ENCODE data around the gene PARD3B. TPM values are rescaled to one million over a fixed set of nuclear protein-coding genes. Genes with fewer than 3 reads are reported as not detected.

The PARD3B gene
- total and polyA plus RNA-seq, 2 of the 13 experiments (the other 11 are each of a cell fraction or from before 2014, with no cell fraction given) = 0.71 to 2.3 TPM

GRCh38 chr2:204791230-204791629, 246.0 kb downstream of the PARD3B start:
- no TSS peak for BruUV-seq (replicated peaks)
- TF ChIP-seq ARID2 (CRISPR knock-in tag; IDR thresholded peaks at IDR 0.05; ENCODE audit: borderline replicate concordance) (no peak), ZNF18 (CRISPR knock-in tag; IDR thresholded peaks at IDR 0.05; ENCODE audit: insufficient replicate concordance) (no peak), THAP8 (CRISPR knock-in tag; IDR thresholded peaks at IDR 0.05; ENCODE audit: borderline replicate concordance) (no peak), ZNF678 (CRISPR knock-in tag; IDR thresholded peaks at IDR 0.05) (no peak), CREB3 (CRISPR knock-in tag; IDR thresholded peaks at IDR 0.05) (no peak), ZNF329 (CRISPR knock-in tag; IDR thresholded peaks at IDR 0.05; ENCODE audit: low read depth) (no peak), YY1 (IDR thresholded peaks at IDR 0.05; ENCODE audit: insufficient read depth, insufficient replicate concordance, low read depth, low read length) (no peak), ZNF234 (CRISPR knock-in tag; conservative IDR thresholded peaks at IDR 0.05) (no peak), RARG (CRISPR knock-in tag; IDR thresholded peaks at IDR 0.05; ENCODE audit: low read depth) (no peak), ZC3H4 (CRISPR knock-in tag; IDR thresholded peaks at IDR 0.05; ENCODE audit: borderline replicate concordance) (no peak), ADNP (CRISPR knock-in tag; IDR thresholded peaks at IDR 0.05) (no peak), ZNF468 (CRISPR knock-in tag; IDR thresholded peaks at IDR 0.05) (no peak), NFIB (CRISPR knock-in tag; IDR thresholded peaks at IDR 0.05; ENCODE audit: borderline replicate concordance) (no peak), ZNF564 (CRISPR knock-in tag; IDR thresholded peaks at IDR 0.05) (no peak), SNAPC2 (CRISPR knock-in tag; IDR thresholded peaks at IDR 0.05) (no peak), ZSCAN29 (CRISPR knock-in tag; conservative IDR thresholded peaks at IDR 0.05) (no peak), TBX2 (CRISPR knock-in tag; IDR thresholded peaks at IDR 0.05; ENCODE audit: borderline replicate concordance) (no peak), ZNF800 (CRISPR knock-in tag; IDR thresholded peaks at IDR 0.05) (no peak), ZNF563 (CRISPR knock-in tag; IDR thresholded peaks at IDR 0.05) (no peak)
- no peaks in the 10 kb centered on the region for H3K79me2 ChIP-seq (ENCODE audit: insufficient read depth, low read length)
- POLR2A ChIA-PET = no interaction called here
- no peak overlapping the region for H3K9ac ChIP-seq (ENCODE audit: insufficient read depth, low read depth, low read length)
- in situ Hi-C loops (cut with HindIII; ENCODE audit: extremely low pct_ligation_motif_present, low pct_unique_long_range_greater_than_20kb) = no loop called here
- no peaks in the 10 kb centered on the region for H3K27me3 ChIP-seq (ENCODE audit: control insufficient read depth in 1 of 2, insufficient read depth in 2 of 2, low read length in 2 of 2)
- peaks cover 64% of the 10 kb centered on the region for H3K9me3 ChIP-seq (ENCODE audit: low read length)
- CTCF ChIA-PET (ENCODE audit: low intra/inter-chr PET ratio, low total read pairs) = no interaction called here
- no peaks in the 10 kb centered on the region for H3K36me3 ChIP-seq (replicated peaks in 1 of 2; ENCODE audit: control insufficient read depth in 1 of 2, insufficient read depth in 2 of 2, low read length in 2 of 2)
- intact Hi-C loops (cut with micrococcal nuclease; ENCODE audit: unreplicated experiment) = no loop called here
- ATAC-seq (no peak), DNase-seq (ENCODE audit: low spot score) (no peak), FAIRE-seq (no peak)
- H4K20me1 ChIP-seq (ENCODE audit: insufficient read depth, low read length) = no peaks in the 10 kb centered on the region
- no peak overlapping the region for H3K4me3 ChIP-seq (replicated peaks in 1 of 3; ENCODE audit: insufficient read depth in 1 of 3, low read depth in 2 of 3, low read length in 3 of 3)
- H3K4me1 ChIP-seq (ENCODE audit: insufficient read depth, low read length) = no peaks in the 10 kb centered on the region
- no peak overlapping the region for H2AFZ ChIP-seq (ENCODE audit: low read length)
- no peak overlapping the region for H3K4me2 ChIP-seq (ENCODE audit: low read depth, low read length)
- H3K27ac ChIP-seq (ENCODE audit: extremely low read length, insufficient read depth, low read length) = no peak overlapping the region

Data from HepG2 (cell line).